ENCODE measurements around the gene METTL4. TPM values are rescaled to one million over a fixed set of nuclear protein-coding genes. Genes with fewer than 3 reads are reported as not detected.
"Not testable (repeated sequence)": the region's sequence is repeated elsewhere in the genome, so short reads cannot be mapped to it uniquely, and the experiment has no call there.

METTL4 gene
- total RNA-seq, 1 experiment from 2014 or later = 23.9 TPM

DNA sequence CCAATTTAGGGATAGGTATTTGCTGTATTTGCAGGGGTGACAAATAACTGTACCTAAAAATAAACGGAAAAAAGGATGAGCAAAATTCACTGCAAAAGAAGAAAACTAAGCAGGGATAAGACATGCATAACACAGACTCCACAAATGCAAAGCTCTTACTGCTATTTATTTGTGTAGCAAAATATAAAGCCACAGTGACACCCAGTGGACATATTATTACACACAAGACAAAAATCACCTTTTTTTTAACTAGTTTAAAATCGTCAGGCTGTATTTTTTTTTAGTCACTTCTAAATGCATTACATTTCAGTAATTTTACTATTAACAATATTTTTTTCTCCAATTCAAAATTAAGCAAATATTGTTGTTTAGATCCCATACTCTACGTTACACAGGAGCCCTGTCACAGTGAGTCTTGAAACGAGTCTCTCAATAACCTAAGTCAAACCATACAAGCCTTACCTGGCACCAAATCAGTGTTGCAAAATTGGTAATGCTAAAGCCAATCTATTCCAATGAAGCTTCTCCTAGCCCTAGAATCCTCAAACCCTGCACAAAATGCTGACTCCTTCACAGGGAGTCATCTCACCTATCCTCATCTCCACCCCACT, 23.7 kb downstream of the METTL4 start:
- DNase-seq = no peak
- BruUV-seq (replicated peaks) = no TSS peak

DNA sequence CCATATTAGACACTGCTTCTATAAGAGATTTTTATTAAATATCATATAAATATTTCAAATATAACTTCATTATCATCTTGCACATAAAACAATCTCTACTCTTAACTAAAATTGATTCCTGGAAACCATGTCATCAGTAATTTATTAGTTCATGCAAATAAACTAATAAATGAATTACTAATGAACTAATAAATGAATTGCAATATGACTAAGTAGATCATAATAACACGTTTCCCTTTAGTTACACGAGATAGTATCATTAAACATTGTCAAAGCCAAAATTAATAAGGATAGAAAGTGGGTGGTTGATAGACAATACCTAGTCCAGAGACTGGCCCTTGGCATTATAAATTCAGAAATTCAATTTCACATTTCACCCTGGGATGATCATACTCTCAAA, 26.1 kb downstream of the METTL4 start:
- H3K9me3 ChIP-seq (ENCODE audit: insufficient read depth, low read depth) = no peaks in the 10 kb centered on the region
- peaks cover 6% of the 10 kb centered on the region; the same call in 1 of the 2 replicates for H3K4me1 ChIP-seq (replicated peaks; ENCODE audit: insufficient read depth)
- intact Hi-C loops (cut with micrococcal nuclease; ENCODE audit: unreplicated experiment) = loop anchor here (5.0 kb wide), 1 partner anchor 1923 kb away; no protein-coding TSS in a partner anchor

More for the DNA sequence above, 23.7 kb downstream of the METTL4 start:
- H3K27ac ChIP-seq = no peak overlapping the region
- TF ChIP-seq EZH2 (IDR thresholded peaks at IDR 0.05; ENCODE audit: low read depth) = no peak
- TF ChIP-seq, protein P1, sequence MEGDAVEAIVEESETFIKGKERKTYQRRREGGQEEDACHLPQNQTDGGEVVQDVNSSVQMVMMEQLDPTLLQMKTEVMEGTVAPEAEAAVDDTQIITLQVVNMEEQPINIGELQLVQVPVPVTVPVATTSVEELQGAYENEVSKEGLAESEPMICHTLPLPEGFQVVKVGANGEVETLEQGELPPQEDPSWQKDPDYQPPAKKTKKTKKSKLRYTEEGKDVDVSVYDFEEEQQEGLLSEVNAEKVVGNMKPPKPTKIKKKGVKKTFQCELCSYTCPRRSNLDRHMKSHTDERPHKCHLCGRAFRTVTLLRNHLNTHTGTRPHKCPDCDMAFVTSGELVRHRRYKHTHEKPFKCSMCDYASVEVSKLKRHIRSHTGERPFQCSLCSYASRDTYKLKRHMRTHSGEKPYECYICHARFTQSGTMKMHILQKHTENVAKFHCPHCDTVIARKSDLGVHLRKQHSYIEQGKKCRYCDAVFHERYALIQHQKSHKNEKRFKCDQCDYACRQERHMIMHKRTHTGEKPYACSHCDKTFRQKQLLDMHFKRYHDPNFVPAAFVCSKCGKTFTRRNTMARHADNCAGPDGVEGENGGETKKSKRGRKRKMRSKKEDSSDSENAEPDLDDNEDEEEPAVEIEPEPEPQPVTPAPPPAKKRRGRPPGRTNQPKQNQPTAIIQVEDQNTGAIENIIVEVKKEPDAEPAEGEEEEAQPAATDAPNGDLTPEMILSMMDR (conservative IDR thresholded peaks at IDR 0.05) = peak; percentile 84
- peaks cover 6% of the 10 kb centered on the region; the same call in 1 of the 2 replicates for H3K36me3 ChIP-seq (ENCODE audit: low read depth)
- H3K4me3 ChIP-seq = no peak overlapping the region
- no peaks in the 10 kb centered on the region for H3K27me3 ChIP-seq (ENCODE audit: insufficient read depth, low read depth)
- no peaks in the 10 kb centered on the region for H3K79me2 ChIP-seq (ENCODE audit: low read depth)
- ChIA-PET POLR2A (ENCODE audit: unreplicated experiment) (interaction anchor here (0.5 kb wide), 1 partner anchor 36 kb away, joined by 6 read pairs; no protein-coding TSS in a partner anchor), CTCF (interaction anchor here (0.5 to 1.2 kb wide), 4 partner anchors 11 to 962 kb away, joined by 3 to 4 read pairs (median 4); no protein-coding TSS in a partner anchor)
- H3K4me2 ChIP-seq = no peak overlapping the region
- no peaks in the 10 kb centered on the region for H3F3A ChIP-seq (ENCODE audit: insufficient read depth, low read depth)
- intact Hi-C loops (cut with micrococcal nuclease; ENCODE audit: unreplicated experiment) = loop anchor here (1.0 to 5.0 kb wide), 2 partner anchors 1682 to 1925 kb away; no protein-coding TSS in a partner anchor
- no peak overlapping the region for H2AFZ ChIP-seq
- no peaks in the 10 kb centered on the region for H3K9me3 ChIP-seq (ENCODE audit: insufficient read depth, low read depth)
- no peaks in the 10 kb centered on the region for H3K9me2 ChIP-seq (ENCODE audit: insufficient read depth)
- no peaks in the 10 kb centered on the region for H4K20me1 ChIP-seq (ENCODE audit: insufficient read depth)
- H3K4me1 ChIP-seq (replicated peaks; ENCODE audit: insufficient read depth) = no peaks in the 10 kb centered on the region

DNA sequence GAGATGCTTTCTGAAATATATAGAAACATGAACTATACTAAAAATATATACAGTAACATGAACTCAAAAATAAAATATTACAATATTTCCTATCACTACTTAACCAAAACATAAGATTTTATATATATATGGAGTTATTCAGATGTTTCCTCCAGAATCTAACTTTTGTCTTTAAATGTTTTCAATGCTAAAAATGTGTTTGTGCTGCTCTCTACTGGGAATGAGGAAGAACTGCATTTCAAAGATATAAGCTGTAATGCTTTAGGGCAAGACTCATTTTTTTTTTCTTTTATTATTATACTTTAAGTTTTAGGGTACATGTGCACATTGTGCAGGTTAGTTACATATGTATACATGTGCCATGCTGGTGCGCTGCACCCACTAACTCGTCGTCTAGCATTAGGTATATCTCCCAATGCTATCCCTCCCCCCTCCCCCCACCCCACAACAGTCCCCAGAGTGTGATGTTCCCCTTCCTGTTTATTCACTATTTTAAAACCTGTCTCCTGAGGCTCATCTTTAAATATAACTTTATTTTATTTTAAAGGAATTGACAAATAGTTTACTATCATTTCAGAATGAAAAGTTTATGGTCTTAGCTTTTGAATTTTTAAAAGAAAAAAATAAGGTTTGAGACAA, 29.3 kb downstream of the METTL4 start:
- H3K9me3 ChIP-seq (ENCODE audit: insufficient read depth, low read depth); H3K4me1 ChIP-seq (replicated peaks; ENCODE audit: insufficient read depth); H3K79me2 ChIP-seq (ENCODE audit: low read depth); H3K4me2 ChIP-seq; H3F3A ChIP-seq (ENCODE audit: insufficient read depth, low read depth); H4K20me1 ChIP-seq (ENCODE audit: insufficient read depth); BruUV-seq (replicated peaks); H3K4me3 ChIP-seq; H3K27me3 ChIP-seq (ENCODE audit: insufficient read depth, low read depth); H2AFZ ChIP-seq; H3K9me2 ChIP-seq (ENCODE audit: insufficient read depth); H3K27ac ChIP-seq: not testable (repeated sequence)
- TF ChIP-seq, protein P1 (conservative IDR thresholded peaks at IDR 0.05) = peak; percentile 88
- intact Hi-C loops (cut with micrococcal nuclease; ENCODE audit: unreplicated experiment) = loop anchor here (1.0 to 5.0 kb wide), 9 partner anchors 99 to 955 kb away; no protein-coding TSS in a partner anchor
- H3K36me3 ChIP-seq (ENCODE audit: low read depth) = peaks cover 27% of the 10 kb centered on the region
- POLR2A ChIA-PET (ENCODE audit: unreplicated experiment) = interaction anchor here (0.6 kb wide), 1 partner anchor 206 kb away, joined by 14 read pairs; no protein-coding TSS in a partner anchor
- DNase-seq = peak in 1 of 2 experiments; percentile 37
- CTCF ChIA-PET = interaction anchor here (0.6 to 1.8 kb wide), 7 partner anchors 97 to 956 kb away, joined by 3 to 10 read pairs (median 5); no protein-coding TSS in a partner anchor

More for the DNA sequence above, 26.1 kb downstream of the METTL4 start:
- no peaks in the 10 kb centered on the region for H3F3A ChIP-seq (ENCODE audit: insufficient read depth, low read depth)
- peaks cover 16% of the 10 kb centered on the region; the same call in 1 of the 2 replicates for H3K36me3 ChIP-seq (ENCODE audit: low read depth)
- no peak overlapping the region for H3K4me3 ChIP-seq
- no peaks in the 10 kb centered on the region for H3K79me2 ChIP-seq (ENCODE audit: low read depth)
- POLR2A ChIA-PET (ENCODE audit: unreplicated experiment) = no interaction called here
- H4K20me1 ChIP-seq (ENCODE audit: insufficient read depth) = no peaks in the 10 kb centered on the region
- H3K27ac ChIP-seq = no peak overlapping the region
- no TSS peak for BruUV-seq (replicated peaks)
- H3K4me2 ChIP-seq = no peak overlapping the region
- no peaks in the 10 kb centered on the region for H3K9me2 ChIP-seq (ENCODE audit: insufficient read depth)
- CTCF ChIA-PET = no interaction called here
- H2AFZ ChIP-seq = no peak overlapping the region
- no peak for DNase-seq
- H3K27me3 ChIP-seq (ENCODE audit: insufficient read depth, low read depth) = no peaks in the 10 kb centered on the region
- TF ChIP-seq EZH2 (IDR thresholded peaks at IDR 0.05; ENCODE audit: low read depth) = no peak
- TF ChIP-seq, protein P1 (conservative IDR thresholded peaks at IDR 0.05) = no peak

Data from PC-9 (cell line).